NCI-H2227 (cell line): ENCODE results near the gene CHRFAM7A.
"Not testable (repeated sequence)": the region's sequence is repeated elsewhere in the genome, so short reads cannot be mapped to it uniquely, and the experiment has no call there.

Experiments
- DNase-seq: peaks from one replicate; lab custom pipeline; 2025; ENCODE audit not compliant: unreplicated experiment; lab: John Stamatoyannopoulos, UW

Gene CHRFAM7A

DNA sequence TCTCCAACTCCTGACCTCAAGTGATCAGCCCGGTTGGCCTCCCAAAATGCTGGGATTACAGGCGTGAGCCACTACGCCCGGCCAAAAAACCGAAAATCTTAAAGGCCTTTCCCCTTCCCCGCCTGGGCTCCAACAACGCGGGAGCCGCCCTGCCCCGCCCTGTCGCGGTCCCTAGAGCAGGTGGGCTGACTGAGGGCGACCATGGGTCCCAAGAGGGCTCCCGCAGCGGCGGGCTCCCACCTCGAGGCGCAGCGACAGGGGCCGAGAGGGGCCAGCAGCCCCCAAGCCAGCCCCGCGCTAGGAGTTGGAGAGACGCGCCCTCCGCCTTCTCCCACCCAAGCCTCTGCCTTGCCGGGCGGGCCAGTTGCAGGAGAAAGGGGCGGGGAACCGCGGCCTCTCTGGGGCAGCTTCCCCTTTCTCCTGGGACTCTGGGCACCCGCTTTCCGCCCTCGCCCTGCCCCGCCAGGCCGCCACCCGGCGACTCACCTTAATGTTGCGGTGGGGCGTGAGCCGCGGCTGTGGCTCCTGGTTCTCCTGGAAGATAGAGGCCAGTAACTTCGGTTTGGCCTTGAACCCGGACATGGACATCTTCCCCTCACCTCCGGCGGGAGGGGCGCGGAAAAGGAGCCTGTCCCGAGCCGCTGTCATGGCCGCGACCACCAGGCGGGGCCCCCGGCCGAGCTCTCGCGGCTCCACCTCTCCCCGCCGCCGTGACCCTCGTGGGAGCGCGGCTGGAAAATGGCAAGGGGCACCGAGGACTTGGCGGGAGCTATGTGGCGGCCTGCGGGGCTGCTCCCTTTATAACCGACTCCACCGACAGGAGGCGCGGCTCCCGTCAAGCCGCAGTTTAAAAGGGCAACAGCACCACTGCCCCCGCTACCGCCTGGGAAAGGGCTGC, at the start of gene CHRFAM7A:
Gene CHRFAM7A (minus strand): TSS at position 775 of the 898 bp plus-strand sequence. CDS start 10,189 bp downstream, outside the sequence.
- not testable (repeated sequence) for DNase-seq

DNA sequence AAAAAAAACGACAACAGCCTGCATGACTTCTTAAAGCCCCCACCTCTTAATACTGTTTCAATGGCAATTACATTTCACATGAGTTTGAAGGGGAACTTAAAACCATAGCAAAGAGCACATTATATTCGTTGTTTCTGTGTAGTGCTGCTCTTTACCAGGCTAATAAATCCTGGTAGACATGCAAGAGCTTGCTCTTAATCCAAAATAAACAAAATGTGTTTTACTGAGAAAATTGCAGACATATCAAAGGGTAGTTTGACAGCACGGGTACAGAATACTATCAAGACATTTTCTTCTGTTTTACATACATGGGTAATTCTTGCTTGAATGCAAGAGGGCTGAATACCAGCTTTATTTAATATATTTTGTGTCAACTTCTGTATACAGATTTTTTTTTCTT, 45.0 kb upstream of the CHRFAM7A start:
- not testable (repeated sequence) for DNase-seq

DNA sequence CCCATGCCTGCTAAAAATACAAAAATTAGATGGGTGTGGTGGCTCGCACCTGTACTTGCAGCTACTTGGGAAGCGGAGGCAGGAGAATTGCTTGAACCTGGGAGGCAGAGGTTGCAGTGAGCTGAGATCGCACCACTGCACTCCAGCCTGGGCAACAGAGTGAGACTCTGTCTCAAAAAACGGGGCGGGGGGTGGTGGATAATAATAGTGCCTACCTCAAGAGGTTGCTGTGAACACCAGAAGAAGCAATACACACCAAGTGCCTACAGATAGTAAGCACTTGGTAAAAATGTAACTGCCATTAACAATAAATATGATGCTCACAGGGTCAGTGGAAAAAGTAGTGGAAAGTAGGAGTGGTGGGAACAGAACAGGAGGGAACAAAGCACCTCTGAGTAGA, 42.5 kb upstream of the CHRFAM7A start:
- DNase-seq, result not testable (repeated sequence)

DNA sequence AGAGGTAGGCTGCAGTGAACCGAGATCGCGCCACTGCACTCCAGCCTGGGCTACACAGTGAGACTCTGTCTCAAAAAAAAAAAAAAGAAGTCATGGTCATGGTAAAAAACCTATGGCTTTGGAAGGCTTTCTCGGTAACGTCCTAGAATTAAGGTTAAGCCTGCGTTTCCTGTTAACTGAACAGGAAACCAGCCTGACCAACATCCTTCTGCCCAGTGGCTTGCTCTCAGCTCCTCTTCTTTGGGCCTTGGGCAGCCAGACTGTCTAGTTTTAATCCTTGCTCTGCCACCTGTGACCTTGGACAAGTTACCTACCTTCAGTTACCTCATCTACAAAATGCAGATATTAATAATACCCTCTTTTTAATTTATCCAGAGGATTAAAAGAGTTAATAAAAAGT, 27.4 kb upstream of the CHRFAM7A start:
- DNase-seq, result not testable (repeated sequence)

DNA sequence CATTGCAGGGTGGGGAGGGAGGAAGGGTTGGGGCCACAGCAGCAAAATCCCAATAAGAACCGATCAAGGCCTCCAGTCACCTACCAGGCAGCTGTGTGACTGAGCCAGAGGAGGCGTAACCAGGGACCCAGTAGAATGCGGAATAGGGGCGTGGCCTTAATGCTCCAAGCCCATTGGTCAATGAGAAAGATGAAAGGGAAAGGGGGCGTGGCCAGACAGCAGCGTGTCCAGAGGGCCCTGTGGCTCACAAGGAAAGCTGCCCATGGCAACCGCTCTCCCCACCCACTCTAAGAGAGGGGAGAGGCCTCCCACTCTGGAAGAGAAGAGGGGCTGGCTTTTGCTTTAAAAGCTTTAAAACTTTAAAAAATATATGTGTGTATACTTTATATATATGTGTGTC, 20.8 kb upstream of the CHRFAM7A start, which contains the start of gene GOLGA8R:
Gene GOLGA8R (minus strand): TSS at position 101 of the 400 bp plus-strand sequence. CDS start 98 bp downstream, at position 3.
- not testable (repeated sequence) for DNase-seq

DNA sequence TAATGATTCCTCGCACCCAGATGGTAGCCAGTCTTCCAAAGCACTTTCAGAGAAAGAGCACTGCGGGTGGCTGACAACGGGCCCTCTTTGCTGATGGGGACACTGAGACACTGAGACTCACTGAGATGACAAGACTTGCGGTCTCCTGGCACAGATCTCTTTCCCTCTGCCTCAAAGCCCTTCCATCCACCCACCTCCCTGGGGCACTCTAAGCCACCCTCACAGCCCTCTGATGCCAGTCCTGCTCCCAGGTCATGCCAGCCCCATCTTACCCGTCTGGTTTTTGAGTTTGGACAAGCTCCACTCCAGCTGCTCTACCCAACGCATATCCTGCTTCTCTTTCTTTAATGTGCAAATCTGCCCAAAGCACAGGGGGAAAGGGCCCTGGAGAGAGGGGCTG, 14.3 kb upstream of the CHRFAM7A start:
- not testable (repeated sequence) for DNase-seq

DNA sequence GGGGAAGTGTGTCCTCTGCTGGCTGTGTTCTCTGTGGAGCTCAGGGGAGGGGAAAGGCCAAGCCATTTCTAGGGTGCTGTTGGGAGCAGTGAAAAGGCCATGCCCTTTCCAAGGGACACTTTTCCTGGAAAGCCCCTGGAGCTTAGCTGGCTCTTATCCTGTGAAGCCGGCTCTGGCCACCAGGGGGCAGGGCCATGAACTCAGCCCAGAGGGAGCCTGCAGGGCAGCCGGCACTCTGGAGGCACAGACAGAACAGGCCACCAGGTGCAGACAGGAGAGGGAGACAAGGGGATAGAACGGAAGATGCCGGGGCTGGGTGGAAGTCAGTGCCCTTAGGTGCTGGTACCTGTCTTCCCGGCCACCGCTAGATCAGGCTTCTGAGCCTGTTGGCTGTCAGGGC, 5.6 kb upstream of the CHRFAM7A start:
- not testable (repeated sequence) for DNase-seq

DNA sequence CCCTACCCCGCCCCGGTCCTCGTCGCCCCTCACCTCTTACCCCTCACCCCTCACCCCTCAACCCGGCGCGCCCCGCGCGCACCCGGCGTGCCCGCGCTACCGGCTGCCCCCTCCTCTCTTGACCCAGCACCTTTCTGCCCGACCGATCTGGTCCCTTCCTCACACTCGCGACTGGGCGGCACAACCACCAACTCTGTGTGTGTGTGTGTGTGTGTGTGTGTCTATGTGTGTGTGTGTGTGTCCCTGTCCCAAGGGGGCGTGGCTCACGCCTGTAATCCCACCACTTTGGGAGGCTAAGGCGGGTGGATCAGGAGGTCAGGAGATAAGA, 288 bp upstream of the CHRFAM7A start:
- DNase-seq, result not testable (repeated sequence)

DNA sequence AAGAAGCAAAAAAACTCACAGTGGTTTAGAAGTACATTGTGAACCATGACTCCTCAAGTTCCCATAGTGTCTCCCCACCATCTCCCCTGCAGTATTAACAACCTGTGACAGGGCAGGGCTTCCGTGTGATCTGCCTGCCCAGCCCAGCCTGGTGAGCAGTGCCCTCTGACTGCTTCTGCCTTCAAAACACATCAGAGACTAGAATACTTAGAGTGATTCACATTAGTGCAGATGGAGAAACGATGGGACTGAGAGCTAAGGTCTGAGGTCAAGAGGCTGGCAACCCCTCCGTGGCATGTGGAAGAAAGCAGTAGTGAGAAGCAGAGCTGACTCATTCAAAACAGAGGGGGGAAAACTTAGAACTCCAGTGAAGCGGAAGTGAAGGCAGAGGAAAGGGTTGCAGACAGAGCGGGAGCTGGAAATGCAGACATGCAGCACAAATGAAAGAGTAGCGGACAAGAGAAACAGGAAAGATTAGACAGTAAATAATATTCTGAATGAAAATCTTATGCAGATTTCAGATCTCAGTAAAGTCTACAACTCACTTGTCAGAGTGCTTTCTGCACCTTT, 6.9 kb downstream of the CHRFAM7A start:
- DNase-seq, result not testable (repeated sequence)

DNA sequence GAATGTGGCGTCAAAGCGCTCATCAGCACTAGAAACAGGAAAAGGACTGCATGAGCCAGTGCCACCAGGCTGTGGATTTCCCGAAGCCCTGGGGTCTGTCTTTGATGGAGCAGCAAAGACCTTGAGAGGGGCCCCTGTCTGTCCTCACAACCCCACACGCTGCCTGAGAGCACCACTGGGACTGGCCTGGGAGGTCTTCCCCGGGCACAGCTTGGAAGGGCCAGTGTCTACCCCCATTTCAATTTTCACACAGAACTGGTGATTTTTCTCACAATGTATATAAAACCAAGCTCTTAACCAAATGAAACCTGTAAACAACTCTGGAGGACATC, 16.3 kb downstream of the CHRFAM7A start:
- DNase-seq, result not testable (repeated sequence)

DNA sequence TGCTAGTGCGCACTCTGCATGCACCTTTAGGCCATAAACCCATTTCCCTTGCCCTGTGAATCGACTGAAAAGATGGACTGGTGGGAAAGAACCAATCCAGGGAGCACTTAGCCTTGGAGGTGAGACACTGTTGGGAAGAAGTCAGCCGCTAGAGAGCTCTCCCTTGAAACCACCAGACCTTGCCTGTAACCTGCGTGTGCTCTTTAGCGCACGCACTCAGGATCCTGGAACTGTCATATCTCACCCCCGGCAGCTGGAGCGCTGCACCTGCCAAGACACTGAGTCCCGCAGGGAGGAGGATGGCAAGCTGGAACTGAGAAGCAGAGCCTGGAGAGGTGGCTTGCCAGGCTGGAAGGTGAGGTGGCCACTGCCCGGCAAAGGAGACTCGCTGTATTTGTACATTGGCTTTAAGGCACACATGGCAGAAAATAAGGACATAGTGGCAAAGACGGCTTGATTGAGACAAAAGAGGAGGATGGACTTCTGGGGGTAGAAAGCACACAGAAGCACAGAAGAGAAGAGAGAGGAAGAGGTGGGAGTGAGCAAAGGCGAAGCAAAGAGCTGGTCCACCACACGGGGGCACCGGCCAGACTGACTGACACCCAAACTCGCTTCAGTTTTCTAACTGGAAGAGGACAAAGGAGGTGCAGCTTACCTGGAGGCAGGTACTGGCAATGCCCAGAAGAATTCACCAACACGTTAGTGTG, 16.8 kb downstream of the CHRFAM7A start:
- DNase-seq, result not testable (repeated sequence)

DNA sequence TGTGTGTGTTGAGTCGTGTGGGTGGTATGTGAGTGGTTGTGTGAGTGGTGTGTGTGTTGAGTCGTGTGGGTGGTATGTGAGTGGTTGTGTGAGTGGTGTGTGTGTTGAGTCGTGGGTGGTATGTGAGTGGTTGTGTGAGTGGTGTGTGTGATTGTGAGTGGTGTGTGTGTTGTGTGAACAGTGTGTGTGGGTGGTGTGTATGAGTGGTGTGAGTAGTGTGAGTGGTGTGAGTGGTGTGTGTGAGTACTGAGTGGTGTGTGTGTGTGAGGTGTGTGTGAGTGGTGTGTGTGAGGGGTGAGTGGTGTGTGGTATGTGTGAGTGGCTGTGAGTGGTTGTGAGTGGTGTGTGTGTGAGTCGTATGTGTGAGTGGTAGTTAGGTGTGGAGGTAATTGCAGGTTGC, 17.5 kb downstream of the CHRFAM7A start:
- DNase-seq, result not testable (repeated sequence)

DNA sequence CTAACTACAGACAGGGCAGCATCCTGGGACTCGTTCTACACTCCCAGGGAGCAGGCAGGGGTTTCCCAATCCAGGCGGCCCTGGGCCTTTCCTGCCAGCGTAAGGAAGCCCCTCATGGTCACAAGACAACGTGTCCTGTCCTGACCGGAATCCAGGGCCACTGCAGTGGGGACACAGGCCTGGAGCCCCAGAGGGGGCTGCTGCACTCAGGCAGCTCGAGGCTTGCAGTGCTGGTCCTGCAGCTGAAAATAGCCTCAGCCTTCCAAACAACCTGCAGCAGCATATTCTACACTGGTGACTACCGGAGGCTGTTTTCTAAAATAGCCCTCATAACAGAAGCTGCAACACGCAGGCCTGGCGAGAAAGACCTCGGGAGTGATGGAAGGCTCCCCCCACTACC, 18.5 kb downstream of the CHRFAM7A start:
- DNase-seq, result not testable (repeated sequence)

DNA sequence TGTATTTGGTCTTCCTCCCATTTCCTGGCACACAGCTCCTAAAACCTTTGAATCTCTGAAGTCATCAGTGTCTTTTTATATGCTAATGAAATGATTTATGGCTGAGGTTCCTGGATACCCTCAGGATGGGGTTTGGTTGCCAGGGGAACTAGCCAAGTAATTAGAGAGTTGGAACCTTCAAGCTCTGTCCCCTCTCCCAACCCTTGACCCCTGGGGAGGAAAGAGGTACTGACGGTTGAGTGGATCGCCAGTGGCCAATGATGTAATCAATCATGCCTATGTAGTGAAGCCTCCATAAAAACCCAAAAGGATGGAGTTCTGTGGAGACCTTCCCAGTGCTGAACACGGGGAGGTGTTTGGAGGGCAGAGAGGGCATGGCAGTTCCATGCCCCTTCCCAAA, 25.1 kb downstream of the CHRFAM7A start:
- DNase-seq, result not testable (repeated sequence)

DNA sequence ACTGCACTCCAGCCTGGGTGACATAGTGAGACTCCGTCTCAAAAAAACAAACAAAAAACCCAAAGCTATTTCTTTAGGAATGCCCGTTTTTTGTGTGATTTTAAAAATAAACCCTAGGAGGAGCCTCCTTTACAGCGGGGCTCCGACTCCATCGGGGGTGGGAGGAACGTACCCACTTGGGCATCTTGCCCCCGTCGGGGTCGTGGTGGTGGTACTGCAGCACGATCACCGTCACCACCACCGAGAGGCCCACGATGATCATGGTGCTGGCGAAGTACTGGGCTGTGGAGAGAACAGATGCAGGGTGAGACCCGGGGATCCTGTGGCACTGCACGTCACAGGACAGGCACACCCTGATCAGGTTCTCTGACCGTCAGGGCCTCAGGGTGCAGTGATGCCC, 26.1 kb downstream of the CHRFAM7A start:
- not testable (repeated sequence) for DNase-seq

DNA sequence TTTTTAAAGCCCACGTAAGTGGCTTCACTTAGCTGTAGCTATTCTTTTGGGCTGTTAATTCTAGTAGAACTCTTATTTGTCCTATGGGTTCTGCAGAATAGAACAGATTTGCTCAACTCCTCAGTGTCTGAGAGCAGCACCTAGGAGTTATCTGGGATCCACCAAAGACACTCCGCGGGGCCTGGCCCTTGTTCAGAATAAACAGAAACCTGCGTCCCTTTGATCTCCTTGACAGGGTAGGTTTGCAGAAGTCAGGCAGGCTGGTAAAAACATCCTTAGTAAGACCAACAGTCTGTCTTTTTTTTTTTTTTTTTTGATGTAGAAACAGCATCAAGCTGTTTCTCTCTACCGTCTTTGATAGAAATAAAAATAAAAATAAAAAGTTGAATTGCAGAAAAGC, 31.9 kb downstream of the CHRFAM7A start:
- not testable (repeated sequence) for DNase-seq

DNA sequence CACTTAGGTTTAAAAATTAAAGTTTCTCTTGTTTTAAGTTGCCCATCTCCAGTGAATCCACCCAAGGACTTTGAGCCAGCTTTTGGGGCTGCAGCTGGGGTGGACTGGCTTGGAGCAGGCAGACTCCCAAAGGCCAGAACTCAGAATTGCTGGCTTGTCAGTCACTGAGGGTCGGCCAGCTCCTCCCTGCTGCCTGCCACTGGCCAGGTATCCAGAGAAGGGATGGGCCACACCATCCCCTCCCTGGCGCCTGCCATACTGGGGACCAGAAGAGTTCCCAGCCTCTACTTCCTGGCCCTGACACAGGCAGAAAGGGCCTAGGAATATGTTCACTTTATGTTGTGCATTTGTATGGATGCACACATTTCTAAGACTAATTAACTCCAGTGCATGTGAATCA, 32.4 kb downstream of the CHRFAM7A start:
- not testable (repeated sequence) for DNase-seq

DNA sequence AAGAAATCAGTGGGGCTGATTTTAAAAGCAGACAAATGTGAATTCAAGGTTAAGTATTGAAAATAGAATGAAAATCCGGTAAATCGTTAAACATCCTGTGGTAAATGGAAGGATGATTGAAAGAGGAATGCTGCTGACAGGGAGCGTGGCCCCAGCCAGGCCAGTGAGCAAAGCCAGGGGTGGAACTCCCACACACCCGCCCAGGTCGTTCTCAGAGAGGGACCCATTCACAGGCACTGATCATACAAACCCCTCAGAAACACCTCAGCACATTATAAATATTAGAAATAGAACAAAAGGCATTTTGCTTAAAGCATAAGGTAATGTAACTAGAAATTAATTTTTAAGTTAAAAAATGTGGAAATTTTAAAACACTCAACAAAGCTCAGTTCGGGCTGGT, 38.3 kb downstream of the CHRFAM7A start:
- DNase-seq, result not testable (repeated sequence)

DNA sequence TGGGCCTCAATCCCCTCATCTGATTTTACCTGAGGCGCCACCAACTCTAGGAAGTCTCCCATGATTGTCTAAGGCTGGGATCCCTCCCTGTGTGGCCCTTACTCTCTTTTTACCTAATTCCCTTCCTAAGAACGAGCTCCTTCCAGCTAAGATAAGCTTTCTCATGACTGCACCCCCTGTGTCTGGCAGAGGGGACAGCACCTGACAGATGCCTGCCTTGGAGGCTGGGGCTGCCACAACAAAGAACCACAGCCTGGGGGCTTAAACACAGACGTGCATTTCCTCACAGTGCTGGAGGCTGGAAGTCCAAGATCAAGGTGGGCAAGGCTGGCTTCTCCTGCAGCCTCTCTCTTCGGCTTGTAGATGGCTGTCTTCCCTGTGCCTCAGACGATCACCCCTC, 43.5 kb downstream of the CHRFAM7A start:
- not testable (repeated sequence) for DNase-seq

DNA sequence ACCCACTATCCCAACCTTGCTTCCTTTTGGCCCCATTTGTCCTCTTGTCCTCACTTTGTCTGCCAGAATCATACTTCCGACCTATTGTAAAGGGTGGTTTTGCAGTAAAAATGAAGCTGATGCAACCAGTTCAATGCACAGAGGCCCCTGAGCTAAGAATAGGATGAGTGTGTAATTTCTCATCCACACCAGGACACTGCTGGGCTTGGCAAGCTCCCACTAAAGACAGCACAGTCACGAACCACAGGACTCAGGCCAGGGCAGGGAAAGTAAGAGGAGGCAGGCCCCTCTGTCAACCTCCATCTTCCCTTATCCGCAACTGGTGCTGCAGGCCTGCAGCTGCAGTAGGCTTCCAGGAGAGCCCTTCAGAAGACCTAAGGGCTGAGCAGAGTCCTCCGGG, 56.8 kb downstream of the CHRFAM7A start:
- not testable (repeated sequence) for DNase-seq

DNA sequence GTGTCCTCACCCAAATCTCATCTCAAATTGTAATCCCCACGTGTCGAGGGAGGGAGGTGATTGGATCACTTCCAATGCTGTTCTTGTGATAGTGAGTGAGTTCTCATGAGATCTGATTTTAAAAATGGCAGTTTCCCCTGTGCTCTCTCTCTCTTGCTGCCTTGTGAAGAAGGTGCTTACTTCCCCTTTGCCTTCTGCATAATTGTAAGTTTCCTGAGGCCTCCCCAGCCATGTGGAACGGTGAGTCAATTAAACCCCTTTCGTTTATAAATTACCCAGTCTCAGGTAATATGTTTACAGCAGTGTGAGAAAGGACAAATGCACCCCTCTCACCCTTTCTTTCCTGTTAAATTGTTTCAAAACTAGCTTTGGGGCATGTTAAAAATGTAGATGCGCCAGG, 59.2 kb downstream of the CHRFAM7A start:
- not testable (repeated sequence) for DNase-seq

DNA sequence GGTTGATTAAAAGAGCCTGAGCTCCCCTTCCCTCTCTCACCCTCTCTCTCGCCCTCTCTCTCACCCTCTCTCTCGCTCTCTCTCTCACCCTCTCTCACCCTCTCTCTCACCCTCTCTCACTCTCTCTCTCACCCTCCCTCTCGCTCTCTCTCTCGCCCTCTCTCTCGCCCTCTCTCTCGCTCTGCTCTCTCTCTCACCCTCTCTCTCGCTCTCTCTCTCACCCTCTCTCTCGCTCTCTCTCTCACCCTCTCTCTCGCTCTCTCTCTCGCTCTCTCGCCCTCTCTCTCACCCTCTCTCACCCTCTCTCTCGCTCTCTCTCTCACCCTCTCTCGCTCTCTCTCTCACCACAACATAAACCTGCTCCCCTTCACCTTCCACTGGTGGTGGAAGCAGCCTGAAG, 67.2 kb downstream of the CHRFAM7A start:
- DNase-seq, result not testable (repeated sequence)
